Gastrocnemius medialis (tissue), 4 donors: ENCODE data around the gene YOD1.

Experiments used
- POLR2A ChIP-seq, 2 donors: fragments of 450-650 bp; IDR thresholded peaks; one replicate each; pipeline ENCODE4 v1.6.1; 2017; ENCODE audit warnings: antibody characterized with exemption in 2 of 2, mild to moderate bottlenecking in 2 of 2, moderate library complexity in 2 of 2
- TF ChIP-seq, protein P1 (sequence below), 5 experiments: fragments of 450-650 bp in 3 of 5; fragments of 200-600 bp in 2 of 5; sonication (generic) in 2 of 5; IDR thresholded peaks in 4 of 5; conservative IDR thresholded peaks in 1 of 5; 1 replicate in 4 of 5; 2 replicates in 1 of 5; pipeline ENCODE4 v1.5.1; 2016 to 2019; ENCODE audit warnings: antibody characterized with exemption in 5 of 5, mild to moderate bottlenecking in 3 of 5, moderate library complexity in 3 of 5

DNA sequence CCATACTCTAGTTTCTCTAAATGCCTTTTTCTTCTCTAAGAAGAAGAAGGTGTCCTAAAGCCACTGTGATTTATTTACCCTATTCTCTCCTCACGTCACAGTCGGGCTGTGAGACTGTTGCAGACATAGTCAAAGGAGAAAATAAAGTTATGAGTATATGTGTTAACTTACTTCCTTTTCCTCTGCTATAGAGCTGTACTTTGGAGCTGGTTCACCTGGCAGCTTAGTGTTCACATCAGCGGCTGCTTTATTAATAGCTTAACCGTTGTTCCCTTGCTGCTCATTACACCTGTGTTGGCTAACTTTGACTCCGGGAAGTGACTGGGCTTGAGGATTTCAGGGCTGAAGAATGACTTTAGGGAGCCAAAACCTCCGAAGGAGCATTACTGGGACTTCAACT lies 5.7 kb upstream of the YOD1 start:
- TF ChIP-seq, protein P1, sequence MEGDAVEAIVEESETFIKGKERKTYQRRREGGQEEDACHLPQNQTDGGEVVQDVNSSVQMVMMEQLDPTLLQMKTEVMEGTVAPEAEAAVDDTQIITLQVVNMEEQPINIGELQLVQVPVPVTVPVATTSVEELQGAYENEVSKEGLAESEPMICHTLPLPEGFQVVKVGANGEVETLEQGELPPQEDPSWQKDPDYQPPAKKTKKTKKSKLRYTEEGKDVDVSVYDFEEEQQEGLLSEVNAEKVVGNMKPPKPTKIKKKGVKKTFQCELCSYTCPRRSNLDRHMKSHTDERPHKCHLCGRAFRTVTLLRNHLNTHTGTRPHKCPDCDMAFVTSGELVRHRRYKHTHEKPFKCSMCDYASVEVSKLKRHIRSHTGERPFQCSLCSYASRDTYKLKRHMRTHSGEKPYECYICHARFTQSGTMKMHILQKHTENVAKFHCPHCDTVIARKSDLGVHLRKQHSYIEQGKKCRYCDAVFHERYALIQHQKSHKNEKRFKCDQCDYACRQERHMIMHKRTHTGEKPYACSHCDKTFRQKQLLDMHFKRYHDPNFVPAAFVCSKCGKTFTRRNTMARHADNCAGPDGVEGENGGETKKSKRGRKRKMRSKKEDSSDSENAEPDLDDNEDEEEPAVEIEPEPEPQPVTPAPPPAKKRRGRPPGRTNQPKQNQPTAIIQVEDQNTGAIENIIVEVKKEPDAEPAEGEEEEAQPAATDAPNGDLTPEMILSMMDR (IDR thresholded peaks at IDR 0.05 in 4 of 5, conservative IDR thresholded peaks at IDR 0.05 in 1 of 5), result no peak
- TF ChIP-seq POLR2A (IDR thresholded peaks at IDR 0.05), result peak; percentile 65 to 72
